Ovary (tissue), 9 donors: ENCODE measurements around the gene OCLN. TPM values are rescaled to one million over a fixed set of nuclear protein-coding genes. Genes with fewer than 3 reads are reported as not detected.

Source experiments
- polyA plus RNA-seq, 2 donors: library from polyadenylated mRNA; stranded (reverse); fragments of 200-250 nt in 1 of 2; fragments of 350-450 nt in 1 of 2; fragmentation: Illumina TruSeq in 1 of 2; extraction: RNeasy Lipid Tissue Mini Kit (QIAGEN cat#74804) in 1 of 2; gene quantifications; one replicate each; pipeline ENCODE4 v1.2.3, GENCODE V29; 2013 to 2014
- small RNA-seq: library from RNA; depleted of rRNA; stranded (forward); fragments of <200 nt; gene quantifications from one replicate; pipeline ENCODE3, GENCODE V24; 2016
- total RNA-seq, 7 donors: library from RNA; depleted of rRNA in 2 of 7; stranded (reverse); fragments of >200 nt in 2 of 7; fragmentation: NEBNext Ultra II Directional in 3 of 7; extraction: Animal tissue kit (Norgen Biotek cat#: 25700) in 3 of 7; gene quantifications; one replicate each; pipeline versions ENCODE4 v1.1.0 to v1.2.4, GENCODE V29; 2016 to 2023
- donor health status: DM: no; HTN: no; CAD: no; lungs with moderate emphysema.
- donor health status: DM: no; HTN: no; CAD: no.
- donor health status: Bipolar disorder and iron deficiency.
- donor health status: DM: yes; HTN: yes; CAD: no.
- donor health status: DM: no; HTN: no; CAD: no.
- donor health status: DM: yes; HTN: yes; CAD: no.

The OCLN gene
- total and polyA plus RNA-seq, 9 donors = 0.70 to 23.9 (median 2.9) TPM

Small RNA genes within 50 kb of the gene (small RNA-seq; reads per million reads assigned to genes)
- gene RN7SL616P (not detected), gene RNU6-724P (not detected), gene RPS27P14 (not detected)

Other genes with a start within 250 kb of the OCLN start
- 1 to 10 TPM; 5.7 to 7.8 (median 6.7) TPM for gene CCDC125, start 160.0 kb upstream of the OCLN start, total RNA-seq
- gene CCDC125, start 160.0 kb upstream of the OCLN start, polyA plus RNA-seq = 1 to 10 TPM; 2.2 to 6.9 TPM
- gene AK6, start 123.3 kb upstream of the OCLN start, total RNA-seq = 10 to 100 TPM; 21.2 to 31.5 (median 27.0) TPM
- gene AK6, start 123.3 kb upstream of the OCLN start, polyA plus RNA-seq = 10 to 100 TPM; 29.8 to 40.2 TPM
- 10 to 100 TPM; 19.7 to 48.2 (median 34.9) TPM for gene TAF9, start 123.3 kb upstream of the OCLN start, total RNA-seq
- gene TAF9, start 123.3 kb upstream of the OCLN start, polyA plus RNA-seq = 10 to 100 TPM; 46.2 to 47.2 TPM
- gene RAD17, start 123.0 kb upstream of the OCLN start, total RNA-seq = 10 to 100 TPM; 11.9 to 21.7 (median 20.6) TPM
- 10 to 100 TPM; 11.8 to 16.9 TPM for gene RAD17, start 123.0 kb upstream of the OCLN start, polyA plus RNA-seq
- gene MARVELD2, start 77.7 kb upstream of the OCLN start, total RNA-seq = 1 to 10 TPM in 4 of 7 donors, under 1 TPM in 3; 0.25 to 9.2 (median 1.9) TPM
- 1 to 10 TPM in 1 of 2 donors, under 1 TPM in 1; 0.30 to 1.7 TPM for gene MARVELD2, start 77.7 kb upstream of the OCLN start, polyA plus RNA-seq
- 10 to 100 TPM; 13.7 to 40.1 (median 24.5) TPM for gene GTF2H2C, start 67.4 kb downstream of the OCLN start, total RNA-seq
- 10 to 100 TPM; 14.1 to 25.4 TPM for gene GTF2H2C, start 67.4 kb downstream of the OCLN start, polyA plus RNA-seq